ENCODE measurements around the gene XRCC1.
"Not testable (repeated sequence)": the region's sequence is repeated elsewhere in the genome, so short reads cannot be mapped to it uniquely, and the experiment has no call there.

The XRCC1 gene, protein sequence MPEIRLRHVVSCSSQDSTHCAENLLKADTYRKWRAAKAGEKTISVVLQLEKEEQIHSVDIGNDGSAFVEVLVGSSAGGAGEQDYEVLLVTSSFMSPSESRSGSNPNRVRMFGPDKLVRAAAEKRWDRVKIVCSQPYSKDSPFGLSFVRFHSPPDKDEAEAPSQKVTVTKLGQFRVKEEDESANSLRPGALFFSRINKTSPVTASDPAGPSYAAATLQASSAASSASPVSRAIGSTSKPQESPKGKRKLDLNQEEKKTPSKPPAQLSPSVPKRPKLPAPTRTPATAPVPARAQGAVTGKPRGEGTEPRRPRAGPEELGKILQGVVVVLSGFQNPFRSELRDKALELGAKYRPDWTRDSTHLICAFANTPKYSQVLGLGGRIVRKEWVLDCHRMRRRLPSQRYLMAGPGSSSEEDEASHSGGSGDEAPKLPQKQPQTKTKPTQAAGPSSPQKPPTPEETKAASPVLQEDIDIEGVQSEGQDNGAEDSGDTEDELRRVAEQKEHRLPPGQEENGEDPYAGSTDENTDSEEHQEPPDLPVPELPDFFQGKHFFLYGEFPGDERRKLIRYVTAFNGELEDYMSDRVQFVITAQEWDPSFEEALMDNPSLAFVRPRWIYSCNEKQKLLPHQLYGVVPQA

GRCh38 chr19:43575156-43575950, at the start of gene XRCC1, which contains the start of gene PINLYP:
TSS of gene XRCC1 (minus strand) at chr19:43575527. CDS start at chr19:43575458, 69 bp downstream.
TSS of gene PINLYP (plus strand) at chr19:43575801. CDS start at chr19:43577192, 1,391 bp downstream.
- peak; percentile 98 to 99 for DNase-seq

DNA sequence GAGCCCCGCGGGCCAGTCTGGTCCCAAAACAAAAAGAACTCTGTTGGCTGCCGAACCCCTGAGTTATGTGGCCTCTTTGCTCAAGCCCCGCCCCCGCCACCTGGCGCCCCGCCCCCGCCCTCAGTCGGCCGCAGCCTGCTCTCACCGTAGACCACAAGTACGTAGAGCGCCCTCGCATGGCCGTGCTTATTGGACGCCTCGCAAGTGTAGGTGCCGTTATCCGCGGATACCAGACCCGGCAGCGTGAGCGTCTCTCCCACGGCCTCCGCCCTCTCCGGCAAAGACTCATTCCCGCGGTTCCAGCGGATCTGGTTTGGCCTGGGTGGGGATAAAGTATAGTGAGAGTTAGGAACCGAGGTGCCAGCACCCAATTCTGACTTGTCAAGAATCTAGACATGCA, 49.6 kb upstream of the XRCC1 start:
- peak; percentile 88 to 89 for DNase-seq

GRCh38 chr19:43623889-43624670, 48.8 kb upstream of the XRCC1 start:
- DNase-seq = no peak

GRCh38 chr19:43622956-43623355, 47.6 kb upstream of the XRCC1 start:
- no peak for DNase-seq

DNA sequence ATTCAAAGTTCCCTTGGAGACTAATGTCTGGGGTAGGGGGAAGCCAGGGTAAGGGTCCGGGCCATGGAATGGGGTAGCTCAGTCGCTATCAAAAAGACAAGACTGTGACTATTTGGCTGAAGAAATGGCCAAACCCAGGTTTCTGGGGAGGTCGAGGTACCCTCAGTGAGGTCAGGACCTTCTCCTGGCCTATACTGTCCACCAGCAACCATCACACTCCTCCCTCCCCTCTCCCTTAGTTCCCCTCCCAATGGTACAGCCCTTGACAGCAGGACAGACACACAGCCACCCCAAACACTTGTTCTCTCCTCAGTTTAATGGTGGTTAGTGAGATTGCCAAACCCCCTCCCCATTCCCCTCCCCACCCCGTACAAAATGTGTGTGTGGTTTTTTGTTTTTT, 46.7 kb upstream of the XRCC1 start:
- DNase-seq = no peak

GRCh38 chr19:43620061-43621001, 45.0 kb upstream of the XRCC1 start:
- peak in 1 of 2 donors; percentile 87 for DNase-seq

DNA sequence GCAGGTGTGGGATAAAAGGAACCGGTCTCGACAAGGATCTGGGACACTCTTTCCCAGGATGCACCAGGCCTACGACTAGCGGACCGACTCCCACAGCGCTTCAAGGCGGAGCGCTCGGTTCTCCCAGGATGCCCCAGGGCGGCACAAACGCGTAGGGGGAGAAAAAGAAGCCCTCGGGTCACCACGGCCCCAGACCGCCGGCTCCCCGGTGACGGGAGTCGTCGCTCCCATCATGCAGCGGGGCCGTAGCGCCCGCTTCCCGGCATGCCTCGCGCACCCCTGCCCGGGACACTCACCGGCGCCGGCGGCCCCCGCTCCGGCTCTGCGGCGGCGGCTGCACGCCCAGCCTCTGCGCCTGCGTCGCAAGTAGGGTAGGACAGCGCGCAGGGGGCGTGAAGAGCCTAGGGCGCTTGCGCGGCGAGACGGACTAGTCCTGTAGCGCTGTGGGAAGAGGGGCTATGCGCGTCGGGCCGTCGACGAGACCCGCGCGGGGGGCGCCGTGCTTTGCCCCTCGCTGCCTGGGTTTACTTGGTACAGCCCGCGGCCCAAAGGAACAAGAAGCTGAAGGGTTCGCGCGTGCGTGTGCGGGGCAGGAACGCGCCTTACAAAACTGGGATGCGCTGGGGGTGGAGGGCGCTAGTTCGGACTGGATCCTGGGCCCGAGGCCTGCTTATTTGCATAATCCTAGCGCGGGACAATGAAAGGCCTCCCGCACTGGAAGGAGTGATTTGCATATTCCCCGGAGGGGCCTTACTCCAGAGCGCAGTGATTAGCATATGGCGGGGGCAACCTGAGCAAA, 44.1 kb upstream of the XRCC1 start, which contains the start of gene ZNF428:
TSS of gene ZNF428 (minus strand) at position 368 of the 799 bp plus-strand sequence. CDS start 5,325 bp downstream, outside the sequence.
- DNase-seq = peak; percentile 90

- peak; percentile 39 to 44 for DNase-seq
Observed at GRCh38 chr19:43618921-43619261, 43.6 kb upstream of the XRCC1 start.

DNA sequence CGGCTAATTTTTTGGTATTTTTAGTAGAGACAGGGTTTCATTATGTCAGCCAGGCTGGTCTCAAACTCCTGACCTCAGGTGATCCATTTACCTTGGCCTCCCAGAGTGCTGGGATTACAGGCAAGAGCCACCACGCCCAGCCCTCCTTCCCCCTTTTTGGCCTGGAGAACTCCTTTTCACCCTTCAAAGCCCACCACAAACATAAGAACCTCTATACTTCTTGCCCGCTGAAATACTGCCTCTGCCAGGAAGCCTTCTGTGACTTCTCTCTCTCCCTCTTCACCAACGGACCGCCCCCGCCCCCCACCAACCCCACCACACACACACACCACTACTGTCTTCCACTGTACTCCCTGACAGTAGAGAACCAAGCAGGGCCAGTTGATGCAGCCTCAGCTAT, 41.6 kb upstream of the XRCC1 start:
- no peak for DNase-seq

- DNase-seq = no peak
Observed at GRCh38 chr19:43616306-43616705, 41.0 kb upstream of the XRCC1 start.

DNA sequence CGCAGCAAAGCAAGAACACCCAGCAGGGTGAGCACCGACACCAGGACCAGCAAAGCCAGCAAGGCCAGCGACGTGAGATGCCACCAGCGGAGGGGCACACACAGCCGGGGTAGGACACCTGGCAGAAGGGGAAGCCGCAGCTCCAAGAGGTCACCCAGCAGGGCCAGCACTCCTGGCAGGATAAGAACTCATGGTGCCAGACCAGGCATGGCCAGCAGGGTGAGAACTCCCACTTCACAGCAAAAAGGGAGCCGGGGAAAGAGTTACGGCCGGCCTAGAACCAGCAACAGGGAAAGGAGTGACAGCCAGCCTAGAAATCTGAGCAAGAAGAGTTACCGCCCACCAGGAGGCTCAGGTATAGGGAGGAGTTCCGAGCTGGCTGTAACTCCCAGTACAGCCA, 37.0 kb upstream of the XRCC1 start:
- no peak for DNase-seq

DNA sequence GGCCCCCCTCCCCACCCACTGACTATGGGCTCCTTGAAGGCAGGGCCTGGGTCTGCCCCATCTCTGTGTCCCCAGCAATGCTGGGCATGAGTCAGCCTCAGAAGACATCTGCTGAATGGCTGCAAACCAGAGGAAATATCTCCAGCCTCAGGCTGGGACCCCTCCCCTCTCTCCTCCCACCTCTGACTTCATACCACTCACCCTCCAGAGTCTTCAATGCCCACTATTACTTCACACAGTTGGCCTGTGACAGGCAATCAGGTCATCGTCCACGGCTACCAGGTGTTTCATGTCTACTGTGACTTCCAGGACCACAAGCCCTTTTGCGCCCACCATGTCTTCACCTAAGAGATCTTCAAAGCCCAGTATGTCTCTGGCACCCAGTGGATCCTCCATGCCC, 36.5 kb upstream of the XRCC1 start, which contains the start of gene SRRM5:
TSS of gene SRRM5 (plus strand) at position 301 of the 400 bp plus-strand sequence. CDS start at position 335, 34 bp downstream.
- DNase-seq = no peak

DNA sequence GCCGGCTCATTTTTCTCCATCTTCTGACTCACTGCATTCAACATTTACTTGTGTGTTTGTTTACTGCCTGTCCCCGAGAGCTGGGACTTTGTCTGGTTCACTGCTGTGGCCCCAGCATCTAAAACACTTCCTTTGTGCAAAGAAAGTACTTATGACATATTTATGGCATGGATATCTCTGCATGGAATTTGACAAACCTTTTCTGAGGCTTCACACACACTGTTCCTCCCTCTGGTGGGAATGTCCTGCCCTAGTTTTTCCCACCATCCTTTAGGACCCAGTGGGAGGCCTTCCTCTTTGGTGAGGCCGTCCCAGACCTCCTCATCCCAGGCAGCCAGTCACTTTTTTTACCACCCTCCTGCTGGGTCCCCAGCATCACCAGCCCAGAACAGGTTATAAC, 35.2 kb upstream of the XRCC1 start:
- DNase-seq = no peak

DNA sequence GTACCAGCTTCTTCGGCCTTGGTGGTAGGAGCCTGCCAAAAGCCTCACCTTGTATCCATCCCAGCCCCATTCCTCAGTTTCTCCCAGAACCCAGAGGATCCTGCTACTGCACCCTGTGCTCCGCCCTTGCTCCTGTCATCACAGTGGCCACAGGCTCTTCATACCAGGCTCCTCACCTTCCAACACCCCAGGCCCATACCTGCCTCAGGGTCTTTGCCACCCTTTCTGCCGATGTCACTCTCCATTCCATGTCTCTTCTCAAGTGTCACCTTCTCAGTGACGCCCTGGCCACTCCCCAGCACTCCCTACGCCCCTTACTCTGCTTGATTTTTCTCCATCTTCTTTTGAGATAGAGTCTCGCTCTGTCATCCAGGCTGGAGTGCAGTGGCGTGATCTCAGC, 34.5 kb upstream of the XRCC1 start:
- no peak for DNase-seq

GRCh38 chr19:43607238-43608205, 32.2 kb upstream of the XRCC1 start:
- no peak for DNase-seq

DNA sequence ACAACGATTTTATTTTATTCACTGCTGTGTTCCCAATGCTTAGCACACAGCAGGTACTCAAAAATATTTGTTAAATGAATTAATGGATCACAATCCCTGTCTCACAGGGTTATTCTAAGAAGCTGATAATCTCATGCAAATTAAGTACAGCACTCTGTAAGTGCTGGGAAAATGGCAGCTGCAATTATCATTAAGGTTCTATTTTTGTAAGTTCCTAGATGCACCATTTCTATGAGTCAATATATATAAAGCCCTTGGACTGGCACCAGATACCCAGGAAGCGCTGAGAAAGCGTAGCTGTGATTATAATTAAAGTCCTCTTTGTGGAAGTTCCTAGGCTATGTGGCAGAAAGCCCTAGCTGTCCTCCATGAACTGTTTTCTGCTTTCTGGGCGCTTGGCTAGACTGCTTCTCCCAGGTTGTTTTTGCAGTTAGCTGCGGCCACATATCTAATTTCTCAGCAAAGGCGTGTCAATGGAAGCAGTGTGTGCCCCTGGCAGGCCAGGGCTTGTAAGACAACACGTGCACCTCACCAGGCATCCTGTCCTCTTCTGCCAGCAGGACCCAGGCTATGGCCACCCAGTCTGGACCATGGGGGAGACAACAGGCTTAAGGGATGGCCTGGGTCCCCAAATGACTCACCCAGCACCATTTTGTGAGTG, 31.4 kb upstream of the XRCC1 start:
- no peak for DNase-seq

DNA sequence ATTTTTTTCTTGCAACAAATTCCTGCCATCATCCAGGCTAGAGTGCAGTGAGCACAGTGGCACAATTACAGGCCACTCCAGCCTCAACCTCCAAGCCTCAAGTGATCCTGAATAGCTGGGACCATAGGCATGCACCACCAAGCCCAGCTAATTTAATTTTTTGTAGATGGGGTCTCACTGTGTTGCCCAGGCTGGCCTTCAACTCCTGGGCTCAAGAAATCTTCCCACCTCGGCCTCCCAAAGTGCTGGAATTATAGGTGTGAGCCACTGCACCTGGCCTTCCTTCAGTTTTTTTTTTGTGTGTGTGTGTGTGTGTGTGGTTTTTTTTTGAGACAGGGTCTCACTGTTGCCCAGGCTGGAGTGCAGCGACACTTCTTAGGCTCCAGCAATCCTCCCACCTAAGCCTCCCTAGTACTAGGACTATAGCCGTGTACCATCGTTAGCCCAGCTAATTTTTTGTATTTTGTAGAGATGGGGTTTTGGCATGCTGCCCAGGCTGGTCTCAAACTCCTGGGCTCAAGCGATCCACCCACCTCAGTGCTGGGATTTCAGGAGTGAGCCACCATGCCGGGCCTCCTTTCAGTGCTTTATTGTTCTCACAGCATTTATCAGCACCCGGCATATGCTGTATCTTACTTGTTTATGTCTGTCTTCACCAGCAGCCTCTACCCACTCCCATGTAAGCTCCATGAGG, 30.7 kb upstream of the XRCC1 start:
- no peak for DNase-seq

DNA sequence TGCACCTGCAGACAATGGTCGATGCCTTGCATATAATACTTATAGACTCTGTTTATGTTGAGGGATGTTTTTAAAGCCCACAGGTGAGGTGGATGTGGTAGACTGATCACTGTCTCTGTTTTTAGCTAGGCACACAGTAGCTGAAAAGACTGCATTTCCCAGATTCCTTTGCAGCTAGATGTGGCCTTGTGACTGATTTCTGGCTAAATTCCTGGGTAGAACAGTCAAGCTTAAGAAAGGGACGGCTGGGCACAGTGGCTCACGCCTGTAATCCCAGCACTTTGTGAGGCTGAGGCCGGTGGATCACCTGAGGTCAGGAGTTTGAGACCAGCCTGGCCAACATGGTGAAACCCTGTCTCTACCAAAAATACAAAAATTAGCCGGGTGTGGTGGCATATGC, 25.0 kb upstream of the XRCC1 start:
- DNase-seq = not testable (repeated sequence)
